Left lobe of liver (tissue), 2 donors: ENCODE results near the gene MYO9A. TPM values are rescaled to one million over a fixed set of nuclear protein-coding genes. Genes with fewer than 3 reads are reported as not detected.

Experiments used
- ATAC-seq: fragments of 200-7000 bp; cut with Tn5 transposase; one replicate; pipeline ENCODE4 v1.9.1; 2020; ENCODE audit warnings: mild to moderate bottlenecking, moderate library complexity
- DNase-seq: peaks from one replicate; pipeline ENCODE4 v3.0.0-alpha.2; 2020; ENCODE audit warnings: low spot score
- total RNA-seq: library from RNA; stranded (reverse); gene quantifications from one replicate; pipeline ENCODE4 v1.2.1, GENCODE V29; 2021
- donor health status: DM: no; HTN: no; CAD: no; lungs with moderate emphysema.
- donor health status: DM: no; HTN: yes; CAD: no.

Gene MYO9A
- total RNA-seq, 1 donor from 2014 or later, result 9.3 TPM

DNA sequence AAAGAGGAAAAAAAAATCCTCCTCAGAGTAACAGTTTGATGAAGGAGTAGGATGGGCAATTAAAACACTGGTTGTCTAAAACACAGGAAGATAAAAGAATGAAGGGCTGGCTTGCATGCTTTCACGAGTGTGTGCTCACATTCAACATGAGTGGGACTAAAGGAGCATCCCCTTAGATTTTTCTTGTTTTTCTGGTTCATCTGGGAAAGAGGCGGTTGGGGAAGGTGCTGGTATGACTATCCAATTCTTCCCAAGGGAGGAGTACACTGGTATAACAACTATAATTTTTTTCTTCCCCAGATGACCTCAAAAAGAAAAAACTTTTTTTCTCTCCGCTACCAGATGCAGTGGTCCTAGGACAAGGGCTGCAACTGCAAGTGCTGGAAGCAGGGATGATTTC is 143.7 kb downstream of the MYO9A start:
- no peak for ATAC-seq
- no peak for DNase-seq

DNA sequence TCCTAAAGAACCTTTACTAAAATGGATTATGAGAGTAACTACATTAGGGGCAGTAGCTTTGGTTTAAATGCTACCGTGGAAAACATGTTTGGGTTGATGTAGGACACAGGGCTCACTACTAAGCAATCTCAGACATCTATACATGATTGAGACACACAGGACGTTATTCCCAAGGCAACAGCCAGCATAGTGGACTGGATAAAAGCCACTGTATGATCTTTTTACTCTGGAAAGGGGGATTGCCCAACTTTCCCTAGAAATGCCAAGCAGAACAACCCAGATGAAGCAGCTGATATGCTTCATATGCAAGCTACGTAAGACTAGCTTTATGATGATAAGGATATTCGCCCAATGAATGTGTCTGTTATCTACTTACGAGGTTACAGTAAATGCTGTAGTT is 144.6 kb downstream of the MYO9A start:
- DNase-seq, result no peak
- ATAC-seq, result no peak

DNA sequence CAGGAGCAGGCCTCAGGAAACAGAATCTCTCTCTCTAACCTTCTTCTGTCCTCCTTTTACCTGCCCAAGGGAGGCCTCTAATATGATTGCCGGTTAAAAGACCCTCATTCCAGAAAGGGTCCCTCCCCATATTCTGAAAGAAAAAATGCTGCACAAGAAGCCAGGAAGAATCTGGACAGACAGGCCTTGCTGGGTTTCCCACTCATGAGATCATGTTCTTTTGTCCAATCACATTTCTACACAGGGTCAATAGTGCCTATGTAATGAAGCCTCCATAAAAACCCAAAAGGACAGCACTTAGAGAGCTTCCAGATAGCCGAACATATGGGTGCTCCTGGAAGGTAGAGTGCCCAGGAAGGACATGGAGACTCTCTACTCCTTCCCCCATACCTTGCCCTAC is 146.0 kb downstream of the MYO9A start:
- DNase-seq (no peak), ATAC-seq (no peak)

DNA sequence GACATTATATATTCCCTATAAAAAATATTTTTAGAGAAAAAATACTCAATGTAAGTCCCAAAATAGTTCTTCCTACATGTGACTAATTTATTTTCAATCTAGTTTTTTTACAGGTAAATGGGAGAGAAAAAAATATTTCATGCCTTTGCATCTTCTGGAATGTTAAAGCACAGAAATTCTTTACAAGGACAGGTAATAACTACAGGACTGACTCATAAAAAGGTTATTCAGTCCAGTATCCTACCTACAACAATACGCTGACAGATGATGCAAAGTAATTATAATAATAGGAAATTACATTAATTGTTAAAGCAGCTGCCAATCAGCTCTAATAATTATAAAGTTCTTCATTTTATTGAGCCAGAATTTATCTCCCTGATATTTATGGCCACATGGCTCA is 147.5 kb downstream of the MYO9A start:
- no peak for DNase-seq

GRCh38 chr15:71962537-71962936 is 155.4 kb downstream of the MYO9A start:
- DNase-seq (no peak), ATAC-seq (no peak)

More for the DNA sequence above, 147.5 kb downstream of the MYO9A start:
- ATAC-seq, result no peak

GRCh38 chr15:71957026-71957425 is 160.9 kb downstream of the MYO9A start:
- no peak for ATAC-seq
- DNase-seq, result no peak

GRCh38 chr15:71951134-71951533 is 166.8 kb downstream of the MYO9A start:
- DNase-seq (no peak), ATAC-seq (no peak)

- no peak for ATAC-seq
- no peak for DNase-seq
These were observed 172.9 kb downstream of the MYO9A start for GRCh38 chr15:71945012-71945411.

GRCh38 chr15:71943806-71944205 is 174.1 kb downstream of the MYO9A start:
- DNase-seq (no peak), ATAC-seq (no peak)

DNA sequence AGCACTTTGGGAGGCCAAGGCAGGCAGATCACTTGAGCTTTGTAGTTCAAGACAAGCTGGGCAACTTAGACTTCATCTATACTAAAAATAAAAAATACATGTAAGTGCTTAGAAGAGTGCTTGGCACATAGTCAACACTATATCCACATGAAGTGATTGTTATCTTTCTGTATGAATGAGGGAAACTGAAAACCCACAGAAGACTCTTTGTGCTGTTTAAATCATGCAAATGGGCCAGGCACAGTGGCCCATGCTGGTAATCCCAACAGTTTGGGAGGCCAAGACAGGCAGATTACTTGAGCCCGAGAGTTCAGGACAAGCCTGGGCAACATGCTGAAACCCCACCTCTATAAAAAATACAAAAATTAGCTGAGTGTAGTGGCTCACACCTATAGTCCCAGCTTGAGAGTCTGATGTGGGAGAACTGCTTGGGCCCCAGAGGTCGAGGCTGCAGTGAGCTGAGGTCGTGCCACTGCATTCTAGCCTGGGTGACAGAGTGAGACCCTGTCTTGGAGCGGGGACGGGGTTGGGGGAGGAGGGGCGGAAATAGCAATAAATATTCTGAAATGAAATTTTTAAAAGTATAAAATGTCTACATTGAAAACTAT is 177.9 kb downstream of the MYO9A start:
- DNase-seq (no peak), ATAC-seq (no peak)

DNA sequence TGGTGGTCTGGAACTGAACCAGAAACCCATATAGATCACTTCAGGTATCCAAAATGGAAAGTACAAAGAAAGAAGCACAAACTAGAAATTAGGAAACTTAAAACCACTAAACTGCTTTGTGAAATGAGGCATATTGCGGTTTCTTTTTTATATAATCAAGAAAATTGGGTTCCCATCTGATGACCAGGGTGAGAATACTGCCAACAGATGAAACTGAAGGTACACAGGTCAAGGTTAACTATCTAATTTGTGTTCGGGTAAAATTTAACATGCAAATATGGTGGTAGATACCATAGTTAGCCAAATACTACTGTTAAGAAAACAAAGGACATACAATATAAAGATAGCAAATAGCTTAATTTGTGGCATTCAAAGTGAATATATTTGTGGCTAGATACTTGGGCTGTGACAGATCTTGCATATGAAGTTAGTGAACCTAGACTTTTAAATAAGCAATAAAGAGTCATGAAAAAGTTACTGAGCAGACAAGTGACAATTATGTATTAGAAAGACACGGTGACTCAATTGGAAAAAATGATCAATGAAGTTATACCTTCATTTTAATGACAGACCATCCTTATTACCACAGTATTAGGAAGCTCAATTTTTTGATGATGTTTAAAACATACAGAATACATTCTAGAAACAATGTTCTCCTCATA is 180.2 kb downstream of the MYO9A start:
- ATAC-seq (no peak), DNase-seq (no peak)

DNA sequence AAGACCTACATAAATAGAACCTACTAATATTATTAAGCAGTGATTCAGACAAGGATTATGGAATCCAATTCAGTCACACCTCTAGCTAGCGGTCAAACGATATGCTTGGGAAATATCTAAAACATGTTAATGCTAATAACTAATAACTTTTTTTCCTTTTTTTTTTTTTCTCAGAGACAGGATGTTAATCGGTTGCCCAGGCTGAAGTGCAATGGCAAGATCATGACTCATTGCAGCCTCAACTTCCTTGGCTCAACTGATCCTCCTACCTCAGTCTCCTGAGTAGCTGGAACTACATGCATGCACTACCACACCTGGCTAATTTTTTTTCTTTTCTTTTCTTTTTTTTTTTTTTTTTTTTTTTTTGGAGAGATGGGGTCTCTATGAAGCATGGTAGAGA is 183.5 kb downstream of the MYO9A start:
- DNase-seq, result no peak
- no peak for ATAC-seq

DNA sequence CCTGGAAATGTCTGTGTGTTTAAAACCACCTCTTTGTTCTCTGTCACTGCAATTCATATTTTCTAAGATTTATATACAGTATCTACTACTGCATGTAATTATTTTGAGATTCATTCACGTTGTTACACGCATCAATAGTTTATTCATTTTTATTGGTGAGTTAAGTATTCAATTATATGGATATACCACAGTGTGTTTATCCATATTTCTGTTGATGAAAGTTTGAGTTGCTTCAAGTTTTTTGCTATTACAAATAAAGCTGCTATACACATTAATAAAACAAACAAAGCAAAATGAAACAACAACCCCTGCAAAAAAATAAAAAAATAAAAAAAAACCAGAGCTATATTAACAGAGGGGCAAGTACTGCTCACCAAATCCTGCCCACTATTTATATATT is 185.3 kb downstream of the MYO9A start:
- no peak for ATAC-seq

GRCh38 chr15:71931261-71931660 is 186.7 kb downstream of the MYO9A start:
- ATAC-seq, result no peak
- no peak for DNase-seq

More for the DNA sequence above, 185.3 kb downstream of the MYO9A start:
- no peak for DNase-seq

- ATAC-seq (no peak), DNase-seq (no peak)
These were observed 192.8 kb downstream of the MYO9A start for GRCh38 chr15:71925145-71925544.

DNA sequence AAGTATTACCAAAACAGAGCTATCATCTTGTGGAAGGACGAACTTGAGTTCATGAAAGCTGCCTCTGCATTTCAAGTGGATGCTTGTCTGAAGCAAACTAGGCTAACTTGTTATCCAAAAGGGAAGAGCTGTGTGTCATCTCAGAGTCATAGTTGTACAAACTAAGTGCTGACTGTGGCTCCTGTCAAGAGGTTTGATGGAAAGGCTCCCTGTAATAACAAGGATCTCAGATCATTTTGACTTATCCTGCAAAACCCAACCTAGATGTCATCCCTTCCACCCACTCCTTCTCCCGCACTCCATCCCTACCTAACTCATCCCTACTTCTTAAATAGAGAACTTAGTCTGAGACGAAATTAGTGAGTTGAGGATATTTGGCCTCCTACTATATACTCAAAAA is 196.8 kb downstream of the MYO9A start:
- DNase-seq (no peak), ATAC-seq (no peak)

DNA sequence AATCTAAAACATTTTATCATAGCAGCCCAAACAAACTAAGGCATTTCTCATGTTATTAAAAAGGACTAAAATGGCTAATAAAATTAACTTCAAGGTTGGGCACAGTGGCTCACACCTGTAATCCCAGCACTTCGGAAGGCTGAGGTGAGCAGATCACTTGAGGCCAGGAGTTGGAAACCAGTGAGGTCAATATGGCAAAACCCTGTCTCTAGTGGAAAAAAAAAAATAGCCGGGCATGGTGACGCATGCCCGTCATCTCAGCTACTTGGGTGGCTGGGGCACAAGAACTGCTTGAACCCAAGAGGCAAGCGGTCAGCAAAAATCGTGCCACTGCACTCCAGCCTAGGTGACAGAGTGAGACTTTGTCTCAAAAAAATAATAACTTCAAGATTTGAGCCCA is 197.4 kb downstream of the MYO9A start:
- no peak for ATAC-seq
- DNase-seq, result no peak

DNA sequence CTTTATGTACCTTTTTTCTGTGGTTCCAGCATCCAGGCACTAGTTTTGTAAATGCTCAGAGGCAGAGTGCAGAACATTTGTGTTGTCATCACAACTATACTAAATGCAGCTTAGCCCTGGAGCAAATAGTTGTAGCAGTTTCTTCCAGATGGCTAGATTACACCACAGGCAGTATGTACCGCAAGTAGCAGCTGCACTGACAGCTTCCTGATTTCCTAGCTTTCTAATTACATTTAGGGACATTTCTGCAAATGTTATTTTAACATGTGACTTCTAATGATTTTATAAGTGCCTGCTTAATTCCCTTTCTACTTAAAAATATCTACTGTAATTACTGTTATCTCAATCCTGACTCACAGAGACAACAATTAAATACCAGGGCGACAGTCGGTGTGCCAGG is 201.1 kb downstream of the MYO9A start:
- ATAC-seq (no peak), DNase-seq (no peak)

- no peak for ATAC-seq
- no peak for DNase-seq
These were observed 203.9 kb downstream of the MYO9A start for GRCh38 chr15:71914092-71914491.

DNA sequence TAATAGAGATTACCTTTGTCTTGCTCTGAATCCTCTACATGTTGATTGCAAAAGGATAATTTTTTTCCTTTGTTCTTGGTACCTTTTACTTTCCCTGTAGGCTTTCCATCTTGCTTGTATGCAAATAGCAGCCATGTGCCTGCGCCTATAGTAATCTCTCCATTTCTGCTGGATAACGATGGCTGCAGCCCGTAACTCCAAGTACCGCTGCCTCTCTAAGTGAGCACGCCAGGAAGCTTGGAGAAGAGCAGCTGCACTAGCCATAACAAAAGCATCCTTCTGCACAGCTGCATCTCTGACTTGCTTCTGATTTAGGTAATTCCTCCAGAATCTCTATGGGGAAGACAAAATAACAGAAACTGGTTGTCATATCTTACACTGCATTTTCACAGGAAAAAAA is 218.3 kb downstream of the MYO9A start:
- ATAC-seq, result no peak
- no peak for DNase-seq

- no peak for DNase-seq
- ATAC-seq, result no peak
These were observed 224.3 kb downstream of the MYO9A start for GRCh38 chr15:71893691-71894090.

DNA sequence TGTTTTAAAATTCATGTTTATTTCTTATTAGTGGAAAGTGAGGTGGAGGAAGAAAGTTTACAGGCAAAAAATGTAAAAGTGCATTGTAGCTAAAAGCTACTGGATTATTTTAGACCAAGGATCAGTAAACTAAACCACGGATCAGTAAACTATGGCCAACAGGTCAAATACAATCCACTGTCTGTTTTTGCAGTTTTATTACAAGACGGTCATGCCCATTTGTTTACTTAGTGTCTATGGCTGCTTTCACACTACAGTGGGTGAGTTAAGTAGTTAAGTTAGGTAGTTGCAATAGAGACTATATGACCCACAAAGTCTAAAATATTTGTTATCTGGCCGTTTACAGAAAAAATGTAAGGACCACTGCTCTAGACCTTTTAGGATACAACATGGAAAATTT is 225.6 kb downstream of the MYO9A start:
- no peak for DNase-seq
- no peak for ATAC-seq

- ATAC-seq (no peak), DNase-seq (no peak)
These were observed 226.9 kb downstream of the MYO9A start for GRCh38 chr15:71891026-71891425.
